ENCODE measurements around the gene FN1.

FN1 gene

DNA sequence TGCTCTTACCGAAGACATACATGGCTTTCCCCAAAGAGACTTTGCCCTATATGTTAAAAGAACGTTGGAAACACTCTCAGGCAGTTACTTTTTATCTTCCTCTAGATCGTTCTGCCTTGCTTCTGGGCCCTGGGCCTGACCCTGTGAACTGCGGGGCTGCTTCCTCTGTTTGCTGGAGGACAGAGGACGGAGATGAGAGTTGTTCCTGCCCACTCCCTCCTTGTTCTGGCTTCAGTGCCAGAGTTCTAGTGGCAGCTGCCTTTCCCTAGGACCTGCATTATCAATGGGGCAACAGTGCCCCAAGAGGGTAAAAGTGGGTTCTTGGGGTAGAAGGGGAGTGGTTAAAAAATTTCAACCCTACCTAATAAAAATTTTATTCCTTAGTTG, 6.5 kb upstream of the FN1 start:
- no peak for TF ChIP-seq CTCF (IDR thresholded peaks at IDR 0.05; ENCODE audit: low read length, missing control alignments)
- no peak for DNase-seq (ENCODE audit: low read depth)
- H3K4me3 ChIP-seq (replicated peaks; ENCODE audit: low read depth, low read length), result no peak overlapping the region

DNA sequence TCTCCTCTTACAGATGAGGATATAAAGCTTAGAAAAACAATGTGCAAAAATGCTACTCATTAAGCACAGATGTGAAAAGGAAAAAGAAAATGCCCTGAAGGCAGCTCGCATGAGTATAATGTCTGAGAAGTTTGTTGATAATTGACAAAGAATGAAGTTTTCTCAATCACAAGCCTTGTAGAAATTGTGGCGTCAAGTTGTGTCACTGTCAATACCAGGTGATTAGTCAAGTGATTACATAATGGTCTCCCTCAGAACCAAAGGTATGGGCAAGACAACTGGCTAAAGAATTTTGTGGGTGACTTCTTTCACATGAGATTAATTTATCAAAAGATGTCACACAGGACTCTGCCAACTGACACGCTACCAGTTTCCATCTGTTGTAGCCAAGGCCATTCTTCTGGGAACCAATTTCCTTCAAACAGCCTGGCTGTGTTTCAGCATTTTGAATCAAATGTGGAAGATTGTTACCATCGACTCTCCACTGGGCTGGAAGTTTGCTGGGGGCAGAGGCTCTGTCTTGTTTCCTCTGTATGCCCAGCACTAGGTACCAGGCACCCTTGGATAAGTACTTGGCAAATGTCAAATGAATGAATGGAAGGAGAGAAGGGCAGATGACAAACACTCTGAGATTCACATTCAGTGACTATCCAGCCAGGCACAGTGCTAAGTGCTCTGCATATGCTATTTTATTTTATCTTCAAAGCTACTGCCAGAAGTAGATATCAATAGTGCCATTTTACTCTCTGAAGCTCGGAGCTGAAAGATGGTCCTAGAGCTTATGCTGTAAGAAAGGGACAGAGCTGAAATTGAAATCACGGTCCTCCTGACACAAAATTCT, 5.9 kb upstream of the FN1 start:
- TF ChIP-seq CTCF (IDR thresholded peaks at IDR 0.05; ENCODE audit: low read length, missing control alignments), result no peak
- no peak overlapping the region for H3K4me3 ChIP-seq (replicated peaks; ENCODE audit: low read depth, low read length)

DNA sequence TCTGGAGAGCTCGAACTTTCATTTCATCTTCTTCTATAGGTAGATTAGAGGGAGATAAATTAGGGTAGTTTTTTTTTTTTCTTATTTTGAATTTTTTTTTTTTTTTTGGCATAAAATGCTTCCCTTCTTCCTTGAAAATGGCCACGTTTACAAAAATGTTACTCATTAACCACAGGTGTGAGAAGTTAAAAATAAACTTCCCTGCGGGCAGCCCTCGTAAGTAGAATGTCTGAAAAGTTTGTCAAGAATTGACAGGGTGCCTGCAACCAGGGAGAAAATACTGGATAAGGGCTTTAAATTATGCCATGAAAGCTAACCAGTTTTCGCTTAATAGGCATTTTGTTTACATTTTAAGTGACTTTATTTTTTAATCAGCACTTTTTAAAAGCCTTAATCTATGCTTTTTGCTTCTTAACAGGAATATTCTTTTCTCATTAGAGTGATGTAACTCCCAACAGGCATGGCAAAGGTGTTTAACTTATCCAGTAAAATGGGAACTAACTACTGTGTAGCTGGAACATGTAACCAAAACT, 4.2 kb upstream of the FN1 start:
- no peak for TF ChIP-seq CTCF (IDR thresholded peaks at IDR 0.05; ENCODE audit: low read length, missing control alignments)
- H3K4me3 ChIP-seq (replicated peaks; ENCODE audit: low read depth, low read length), result no peak overlapping the region
- DNase-seq (ENCODE audit: low read depth), result no peak

More for the DNA sequence above, 5.9 kb upstream of the FN1 start:
- DNase-seq (ENCODE audit: low read depth), result no peak

DNA sequence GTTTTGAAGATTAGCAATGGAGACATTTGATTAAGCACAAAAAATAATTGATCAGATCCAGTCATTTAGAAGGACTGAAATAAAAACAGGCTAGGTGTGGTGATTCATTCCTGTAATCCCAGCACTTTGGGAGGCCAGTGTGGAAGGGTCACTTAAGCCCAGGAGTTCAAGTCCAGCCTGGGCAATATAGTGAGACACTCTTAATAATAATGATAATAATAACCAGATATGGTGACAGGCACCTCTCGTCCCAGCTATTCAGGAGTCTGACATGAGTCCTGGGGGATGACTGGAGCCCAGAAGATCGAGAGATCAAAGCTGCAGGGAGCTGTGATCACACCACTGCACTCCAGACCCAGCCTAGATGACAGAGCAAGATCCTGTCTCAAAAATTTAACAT, 3.5 kb upstream of the FN1 start:
- no peak overlapping the region for H3K4me3 ChIP-seq (replicated peaks; ENCODE audit: low read depth, low read length)
- no peak for DNase-seq (ENCODE audit: low read depth)
- no peak for TF ChIP-seq CTCF (IDR thresholded peaks at IDR 0.05; ENCODE audit: low read length, missing control alignments)

- no peak for TF ChIP-seq CTCF (IDR thresholded peaks at IDR 0.05; ENCODE audit: low read length, missing control alignments)
- DNase-seq (ENCODE audit: low read depth), result peak; percentile 43
- peak overlapping the region; percentile 65 for H3K4me3 ChIP-seq (replicated peaks; ENCODE audit: low read depth, low read length)
Measured at GRCh38 chr2:215437614-215438013, 1.7 kb upstream of the FN1 start.

DNA sequence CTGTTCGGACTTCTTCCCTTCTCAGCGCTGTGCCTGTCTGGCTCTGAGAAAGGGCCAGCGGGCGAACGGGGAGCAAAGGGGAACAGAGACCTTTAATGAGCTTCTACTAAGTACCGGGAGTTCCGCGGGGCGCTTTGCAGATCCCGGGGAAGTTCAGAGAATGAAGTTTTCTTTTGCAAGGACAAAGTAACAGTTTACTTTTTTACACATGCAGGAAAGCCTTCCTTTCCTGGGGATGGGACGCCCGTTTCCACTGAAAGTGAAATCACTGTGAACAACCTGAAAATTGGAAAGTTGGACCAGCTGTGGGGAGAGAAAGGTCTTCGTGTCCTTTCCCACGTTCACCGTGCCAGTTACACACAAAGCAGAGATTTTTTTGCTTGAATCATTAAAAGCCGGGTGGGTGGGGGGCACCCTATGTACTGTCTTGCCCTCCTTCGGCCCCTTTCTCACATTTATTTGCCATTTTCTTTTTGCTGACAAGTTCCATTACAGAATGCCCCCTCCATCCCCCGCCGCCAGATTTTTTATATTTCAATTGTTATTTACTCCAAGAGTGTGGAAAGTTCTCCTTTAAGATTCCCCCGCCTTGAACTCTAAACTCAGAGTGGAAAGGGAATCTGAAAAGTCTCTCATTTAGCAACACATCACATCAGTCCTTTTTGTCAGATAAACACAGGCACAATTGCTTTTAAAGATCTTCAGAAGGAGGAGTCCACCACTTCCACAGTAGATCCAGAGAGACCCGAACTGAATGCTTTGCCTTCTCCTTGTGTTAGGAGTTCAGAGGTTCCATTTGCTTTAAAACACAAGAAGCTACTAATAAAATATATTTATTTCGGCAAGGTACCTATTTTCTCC, 1.1 kb upstream of the FN1 start:
- H3K4me3 ChIP-seq (replicated peaks; ENCODE audit: low read depth, low read length), result peak overlapping the region; percentile 65
- no peak for TF ChIP-seq CTCF (IDR thresholded peaks at IDR 0.05; ENCODE audit: low read length, missing control alignments)
- DNase-seq (ENCODE audit: low read depth), result peak; percentile 69
